Measurements from ENCODE around the gene DOCK4.

The DOCK4 gene

DNA sequence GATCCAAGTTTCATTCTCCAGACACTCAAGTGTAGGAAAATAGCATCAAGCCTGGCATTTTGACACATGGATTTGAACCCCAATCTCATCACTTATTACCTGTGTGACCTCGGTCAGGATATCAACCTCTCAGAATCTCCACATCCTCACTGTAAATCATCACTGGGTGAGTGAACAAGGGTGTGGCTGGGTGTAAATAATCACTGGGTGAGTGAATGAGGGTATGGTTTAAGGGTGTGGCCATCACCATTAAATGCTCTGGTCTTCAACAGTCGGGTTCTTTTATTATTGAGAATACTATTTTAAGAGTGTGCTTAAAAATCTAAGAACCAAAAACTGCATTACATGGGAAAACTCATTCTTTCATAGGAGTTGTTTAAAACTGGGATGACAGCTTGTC is 200.1 kb downstream of the DOCK4 start:
- DNase-seq (ENCODE audit: low read depth), result no peak
- H3K4me3 ChIP-seq (ENCODE audit: low read depth, low read length), result no peak overlapping the region

DNA sequence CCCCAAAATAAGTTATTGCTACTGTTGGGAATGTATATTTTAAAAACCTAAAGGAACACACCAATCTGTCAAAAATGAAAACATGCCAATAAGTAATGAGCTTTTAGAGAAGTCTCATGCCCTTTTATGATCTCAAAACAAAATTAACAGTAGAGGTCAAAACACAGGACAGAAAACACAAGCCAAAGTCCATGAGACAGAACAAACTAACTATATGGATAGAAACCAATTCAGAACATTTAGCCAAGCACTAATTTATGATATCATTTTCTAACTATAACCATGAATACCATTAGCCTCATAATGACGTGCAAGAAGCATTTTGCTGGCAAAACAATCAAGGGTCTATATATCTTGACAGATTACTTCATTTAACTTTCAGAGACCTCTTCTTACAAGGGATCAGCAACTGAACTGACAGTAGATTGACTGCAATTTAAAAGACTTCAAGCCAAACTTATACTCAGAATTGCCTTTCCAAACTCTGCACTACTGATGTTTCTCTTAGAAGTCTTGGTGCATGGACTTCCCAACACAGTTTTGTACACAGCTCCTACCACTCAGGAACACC is 200.9 kb downstream of the DOCK4 start:
- H3K4me3 ChIP-seq (ENCODE audit: low read depth, low read length), result no peak overlapping the region
- DNase-seq (ENCODE audit: low read depth), result no peak
- TF ChIP-seq, protein P1, sequence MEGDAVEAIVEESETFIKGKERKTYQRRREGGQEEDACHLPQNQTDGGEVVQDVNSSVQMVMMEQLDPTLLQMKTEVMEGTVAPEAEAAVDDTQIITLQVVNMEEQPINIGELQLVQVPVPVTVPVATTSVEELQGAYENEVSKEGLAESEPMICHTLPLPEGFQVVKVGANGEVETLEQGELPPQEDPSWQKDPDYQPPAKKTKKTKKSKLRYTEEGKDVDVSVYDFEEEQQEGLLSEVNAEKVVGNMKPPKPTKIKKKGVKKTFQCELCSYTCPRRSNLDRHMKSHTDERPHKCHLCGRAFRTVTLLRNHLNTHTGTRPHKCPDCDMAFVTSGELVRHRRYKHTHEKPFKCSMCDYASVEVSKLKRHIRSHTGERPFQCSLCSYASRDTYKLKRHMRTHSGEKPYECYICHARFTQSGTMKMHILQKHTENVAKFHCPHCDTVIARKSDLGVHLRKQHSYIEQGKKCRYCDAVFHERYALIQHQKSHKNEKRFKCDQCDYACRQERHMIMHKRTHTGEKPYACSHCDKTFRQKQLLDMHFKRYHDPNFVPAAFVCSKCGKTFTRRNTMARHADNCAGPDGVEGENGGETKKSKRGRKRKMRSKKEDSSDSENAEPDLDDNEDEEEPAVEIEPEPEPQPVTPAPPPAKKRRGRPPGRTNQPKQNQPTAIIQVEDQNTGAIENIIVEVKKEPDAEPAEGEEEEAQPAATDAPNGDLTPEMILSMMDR (IDR thresholded peaks at IDR 0.05; ENCODE audit: insufficient read depth, low read depth, low read length, missing control alignments), result no peak

More for the DNA sequence above, 200.1 kb downstream of the DOCK4 start:
- TF ChIP-seq, protein P1 (IDR thresholded peaks at IDR 0.05; ENCODE audit: insufficient read depth, low read depth, low read length, missing control alignments), result no peak

DNA sequence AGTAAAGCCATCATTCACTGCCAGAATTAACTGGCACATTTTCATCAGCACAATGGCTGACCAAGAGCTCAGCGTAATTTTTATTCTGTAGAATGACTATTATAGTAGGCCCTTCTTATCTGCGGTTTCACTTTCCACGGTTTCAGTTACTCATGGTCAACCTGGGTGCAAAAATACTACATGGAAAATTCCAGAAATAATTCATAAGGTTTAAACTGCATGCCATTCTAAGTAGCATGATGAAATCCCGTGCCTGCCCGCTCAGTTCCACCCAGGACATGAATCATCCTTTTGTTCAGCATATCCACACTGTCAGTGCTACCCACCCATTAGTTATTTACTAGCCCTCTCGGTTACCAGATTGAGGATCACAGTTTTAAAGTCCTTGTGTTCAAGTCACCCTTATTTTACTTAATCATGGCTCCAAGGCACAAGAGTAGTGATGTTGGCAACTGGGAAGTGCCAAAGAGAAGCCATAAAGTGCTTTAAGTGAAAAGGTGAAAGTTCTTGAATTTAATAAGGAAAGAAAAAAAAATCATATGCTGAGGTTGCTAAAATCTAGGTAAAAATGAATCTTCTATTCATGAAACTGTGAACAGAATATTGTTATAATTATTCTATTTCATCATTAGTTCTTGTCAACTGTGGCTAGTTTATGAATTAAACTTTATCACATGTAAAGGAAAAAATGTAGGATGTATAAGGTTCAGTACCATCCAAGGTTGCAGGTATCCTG is 204.9 kb downstream of the DOCK4 start:
- TF ChIP-seq, protein P1 (IDR thresholded peaks at IDR 0.05; ENCODE audit: insufficient read depth, low read depth, low read length, missing control alignments), result no peak
- no peak overlapping the region for H3K4me3 ChIP-seq (ENCODE audit: low read depth, low read length)
- DNase-seq (ENCODE audit: low read depth), result no peak

DNA sequence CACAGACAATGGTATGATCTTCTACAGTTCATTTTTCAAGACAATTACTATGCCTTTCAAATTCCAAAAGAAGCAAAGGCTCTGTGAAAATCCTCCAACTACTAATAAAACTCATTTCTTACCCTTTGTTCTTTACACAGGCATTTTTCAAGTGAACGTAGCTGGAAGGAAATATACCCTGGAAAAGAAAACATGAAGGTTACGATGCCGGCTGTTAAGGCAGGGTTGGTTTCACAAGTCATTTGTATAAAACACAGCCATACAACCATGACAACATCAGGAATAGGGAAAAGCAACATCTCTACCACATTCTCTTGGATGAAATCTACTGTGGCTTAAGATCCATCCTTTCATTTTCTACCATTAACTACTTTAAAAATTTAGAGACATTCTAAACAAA is 207.9 kb downstream of the DOCK4 start:
- no peak for DNase-seq (ENCODE audit: low read depth)
- TF ChIP-seq, protein P1 (IDR thresholded peaks at IDR 0.05; ENCODE audit: insufficient read depth, low read depth, low read length, missing control alignments), result no peak
- H3K4me3 ChIP-seq (ENCODE audit: low read depth, low read length), result no peak overlapping the region

DNA sequence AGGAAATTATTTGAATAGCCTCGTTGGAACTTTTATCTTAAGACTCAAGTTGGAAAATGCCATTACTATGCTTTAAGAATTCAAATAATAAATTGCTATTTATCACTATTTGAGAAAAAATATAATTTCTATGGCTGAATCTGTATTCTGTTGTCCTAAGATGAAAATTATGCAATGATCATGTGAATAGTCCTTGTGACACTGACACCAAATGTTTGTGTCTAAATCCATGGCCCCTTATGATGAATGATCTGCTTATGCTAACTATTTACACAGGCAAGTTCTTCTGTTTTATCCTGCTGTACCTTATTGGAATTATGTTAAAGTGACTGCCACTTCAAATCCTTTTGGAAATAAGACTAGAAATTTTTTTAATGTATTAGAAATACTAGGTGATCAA is 208.7 kb downstream of the DOCK4 start:
- DNase-seq (ENCODE audit: low read depth), result no peak
- TF ChIP-seq, protein P1 (IDR thresholded peaks at IDR 0.05; ENCODE audit: insufficient read depth, low read depth, low read length, missing control alignments), result no peak

DNA sequence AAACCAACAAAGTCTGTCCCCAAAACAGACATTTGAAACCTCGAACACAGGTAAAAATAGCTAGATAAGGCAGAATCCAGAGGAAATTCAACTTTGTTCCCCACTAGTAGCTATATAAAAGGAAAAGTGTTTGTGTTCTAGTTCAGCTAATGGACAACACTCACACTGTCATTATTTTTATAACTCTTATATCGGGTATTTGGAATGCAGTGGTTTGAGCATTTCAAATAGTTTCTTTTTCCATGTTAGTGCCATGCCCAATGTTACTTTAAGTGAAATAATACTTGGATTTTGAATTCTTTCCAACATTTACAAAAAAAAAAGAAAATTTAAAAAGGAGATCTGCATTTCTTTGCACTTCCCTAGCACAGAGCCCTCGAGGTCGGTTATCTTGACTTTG is 213.6 kb downstream of the DOCK4 start:
- TF ChIP-seq, protein P1 (IDR thresholded peaks at IDR 0.05; ENCODE audit: insufficient read depth, low read depth, low read length, missing control alignments), result no peak
- DNase-seq (ENCODE audit: low read depth), result no peak
- no peak overlapping the region for H3K4me3 ChIP-seq (ENCODE audit: low read depth, low read length)

More for the DNA sequence above, 208.7 kb downstream of the DOCK4 start:
- H3K4me3 ChIP-seq (ENCODE audit: low read depth, low read length), result no peak overlapping the region
